ENCODE data around the gene TOGARAM2.

GRCh38 chr2:28944535-28945248 lies 36.4 kb upstream of the TOGARAM2 start:
- TF ChIP-seq POLR2AphosphoS5 (IDR thresholded peaks at IDR 0.05; ENCODE audit: borderline replicate concordance, low read depth, low read length) (no peak), EZH2 (IDR thresholded peaks at IDR 0.05) (no peak)

Measured in SK-N-MC (cell line).